ENCODE results near the gene NUDT14.

The NUDT14 gene

GRCh38 chr14:105136401-105137322 is 44.5 kb downstream of the NUDT14 start:
- DNase-seq, result no peak

- DNase-seq, result no peak
These were observed 45.3 kb downstream of the NUDT14 start for GRCh38 chr14:105135700-105136395.

GRCh38 chr14:105132921-105133654 is 48.0 kb downstream of the NUDT14 start:
- DNase-seq, result no peak

GRCh38 chr14:105131241-105131640 is 49.9 kb downstream of the NUDT14 start:
- no peak for DNase-seq

- no peak for DNase-seq
These were observed 53.1 kb downstream of the NUDT14 start for GRCh38 chr14:105128059-105128458.

GRCh38 chr14:105126981-105127329 is 54.2 kb downstream of the NUDT14 start:
- peak in 1 of 56 donors; percentile 16 for DNase-seq

- no peak for DNase-seq
These were observed 54.8 kb downstream of the NUDT14 start for GRCh38 chr14:105126126-105126980.

- DNase-seq, result no peak
These were observed 56.3 kb downstream of the NUDT14 start for GRCh38 chr14:105124823-105125222.

GRCh38 chr14:105123981-105124765 is 56.9 kb downstream of the NUDT14 start:
- DNase-seq, result no peak

GRCh38 chr14:105123064-105123665 is 57.9 kb downstream of the NUDT14 start:
- no peak for DNase-seq

All from nucleus accumbens (tissue), 56 donors.